ENCODE results near the gene REP15. TPM values are rescaled to one million over a fixed set of nuclear protein-coding genes. Genes with fewer than 3 reads are reported as not detected.
A peak's percentile ranks its signal among the peaks of the same experiment; 100 is the strongest.

Gene REP15
- total RNA-seq, 2 donors from 2014 or later = 1.4 to 3.1 TPM

- H3K4me3 ChIP-seq = no peak overlapping the region
- H3K4me1 ChIP-seq = no peaks in the 10 kb centered on the region
- DNase-seq (ENCODE audit: low spot score) = no peak
- no peaks in the 10 kb centered on the region for H3K27me3 ChIP-seq
- no peak overlapping the region for H3K27ac ChIP-seq
- peaks cover 31% of the 10 kb centered on the region for H3K36me3 ChIP-seq
- no peak for TF ChIP-seq CTCF (IDR thresholded peaks at IDR 0.05)
- no peaks in the 10 kb centered on the region for H3K9me3 ChIP-seq
Measured at GRCh38 chr12:27696864-27697564, 767 bp downstream of the REP15 start.

- H3K27ac ChIP-seq = no peak overlapping the region
- no peaks in the 10 kb centered on the region for H3K4me1 ChIP-seq
- no peak overlapping the region for H3K4me3 ChIP-seq
- H3K27me3 ChIP-seq = no peaks in the 10 kb centered on the region
- DNase-seq (ENCODE audit: low spot score) = peak; percentile 63
- no peaks in the 10 kb centered on the region for H3K9me3 ChIP-seq
- no peaks in the 10 kb centered on the region for H3K36me3 ChIP-seq
- peak; percentile 73 to 79 for TF ChIP-seq CTCF (IDR thresholded peaks at IDR 0.05)
Measured at GRCh38 chr12:27703720-27704452, 7.6 kb downstream of the REP15 start.

DNA sequence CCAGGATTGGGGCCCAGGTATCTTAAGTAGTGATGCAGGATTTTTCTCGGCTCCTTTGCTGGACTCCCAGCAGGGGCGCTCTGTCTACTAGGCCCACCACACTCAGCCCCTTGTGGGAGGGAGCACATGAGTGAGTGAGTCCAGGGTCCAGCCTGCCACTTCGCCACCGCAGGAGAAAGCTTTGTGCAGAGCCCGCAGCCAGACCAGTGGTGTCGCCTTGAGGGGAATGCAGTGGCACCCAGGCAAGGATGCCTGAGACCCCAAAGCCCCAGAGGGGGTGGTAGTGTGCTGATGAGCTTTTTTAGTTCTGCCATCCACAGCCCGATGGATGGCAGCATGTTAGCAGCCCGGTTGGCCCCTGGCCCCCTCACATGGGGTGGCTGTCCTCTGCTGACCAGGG lies 9.0 kb downstream of the REP15 start:
- no peak for TF ChIP-seq CTCF (IDR thresholded peaks at IDR 0.05)

GRCh38 chr12:27707216-27707615 lies 11.0 kb downstream of the REP15 start:
- no peak overlapping the region for H3K27ac ChIP-seq
- peaks cover 0 to 11% of the 10 kb centered on the region in 2 donors for H3K4me1 ChIP-seq
- no peak overlapping the region for H3K4me3 ChIP-seq
- no peak for DNase-seq (ENCODE audit: low spot score)
- no peak for TF ChIP-seq CTCF (IDR thresholded peaks at IDR 0.05)
- H3K27me3 ChIP-seq = no peaks in the 10 kb centered on the region
- no peaks in the 10 kb centered on the region for H3K9me3 ChIP-seq
- H3K36me3 ChIP-seq = no peaks in the 10 kb centered on the region

More for the DNA sequence above, 9.0 kb downstream of the REP15 start:
- no peak overlapping the region for H3K27ac ChIP-seq
- no peaks in the 10 kb centered on the region for H3K9me3 ChIP-seq
- H3K36me3 ChIP-seq = no peaks in the 10 kb centered on the region
- H3K4me3 ChIP-seq = no peak overlapping the region
- no peaks in the 10 kb centered on the region for H3K4me1 ChIP-seq
- DNase-seq (ENCODE audit: low spot score) = no peak
- H3K27me3 ChIP-seq = no peaks in the 10 kb centered on the region

DNA sequence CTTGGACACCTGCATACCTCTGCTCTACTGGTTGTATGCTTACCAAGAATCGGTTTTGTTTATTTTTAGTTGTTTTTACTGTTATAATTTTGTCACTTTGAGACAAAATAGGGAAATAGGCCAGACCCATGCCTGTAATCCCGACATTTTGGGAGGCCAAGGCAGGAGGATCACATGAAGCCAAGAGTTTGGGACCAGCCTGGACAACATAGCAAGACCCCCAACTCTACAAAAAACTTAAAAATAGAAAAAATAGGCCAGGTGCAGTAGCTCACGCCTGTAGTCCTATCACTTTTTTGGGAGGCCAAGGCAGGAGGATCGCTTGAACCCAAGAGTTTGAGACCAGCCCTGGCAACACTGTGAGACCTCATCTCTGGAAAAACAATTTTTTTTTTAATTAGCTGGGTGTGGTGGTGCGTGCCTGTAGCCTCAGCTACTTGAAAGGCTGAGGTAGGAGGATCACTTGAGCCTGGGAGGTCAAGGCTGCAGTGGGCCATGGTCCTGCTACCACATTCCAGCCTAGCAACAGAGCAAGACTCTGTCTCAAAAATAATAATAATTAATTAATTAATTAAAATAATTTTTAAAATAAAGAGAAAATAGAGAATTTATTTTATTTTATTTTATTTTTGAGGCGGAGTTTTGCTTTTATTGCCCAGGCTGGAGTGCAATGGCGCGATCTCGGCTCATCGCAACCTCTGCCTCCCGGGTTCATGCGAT lies 13.1 kb downstream of the REP15 start:
- peak overlapping the region; percentile 90 to 99 for H3K4me3 ChIP-seq
- no peak for TF ChIP-seq CTCF (IDR thresholded peaks at IDR 0.05)
- no peaks in the 10 kb centered on the region for H3K9me3 ChIP-seq
- no peaks in the 10 kb centered on the region for H3K27me3 ChIP-seq
- no peak for DNase-seq (ENCODE audit: low spot score)
- peaks cover 0 to 27% of the 10 kb centered on the region in 2 donors for H3K4me1 ChIP-seq
- peak overlapping the region; percentile 86 to 88 for H3K27ac ChIP-seq
- no peaks in the 10 kb centered on the region for H3K36me3 ChIP-seq

All from right atrium auricular region (tissue), 2 donors.